Spleen (tissue), 7 donors: ENCODE results near the gene ZYG11B.

Experiments
- POLR2A ChIP-seq, 3 donors: fragments of 450-650 bp; IDR thresholded peaks; one replicate each; pipeline ENCODE4 v1.5.1; 2017; ENCODE audit warnings: antibody characterized with exemption in 3 of 3, mild to moderate bottlenecking in 1 of 3
- POLR2AphosphoS5 ChIP-seq, 3 donors: sonication (generic); formaldehyde crosslinking; IDR thresholded peaks; one replicate each; pipeline ENCODE4 v1.5.1; 2017; ENCODE audit warnings: antibody characterized with exemption in 3 of 3
- TF ChIP-seq, protein P1 (sequence below), 11 experiments: fragments of 200-600 bp in 7 of 11; fragments of 450-650 bp in 4 of 11; sonication (generic) in 4 of 11; IDR thresholded peaks in 8 of 11; conservative IDR thresholded peaks in 3 of 11; 1 replicate in 7 of 11; 2 replicates in 4 of 11; pipeline versions ENCODE4 v1.4.0 to v1.8.0; 2016 to 2021; ENCODE audit warnings: antibody characterized with exemption in 11 of 11, inconsistent platforms in 4 of 11, mild to moderate bottlenecking in 1 of 11
- donor health status: DM: no; HTN: no; CAD: no; lungs with moderate emphysema.
- donor health status: DM: no; HTN: no; CAD: no.
- donor health status: DM: no; HTN: no; CAD: no.

DNA sequence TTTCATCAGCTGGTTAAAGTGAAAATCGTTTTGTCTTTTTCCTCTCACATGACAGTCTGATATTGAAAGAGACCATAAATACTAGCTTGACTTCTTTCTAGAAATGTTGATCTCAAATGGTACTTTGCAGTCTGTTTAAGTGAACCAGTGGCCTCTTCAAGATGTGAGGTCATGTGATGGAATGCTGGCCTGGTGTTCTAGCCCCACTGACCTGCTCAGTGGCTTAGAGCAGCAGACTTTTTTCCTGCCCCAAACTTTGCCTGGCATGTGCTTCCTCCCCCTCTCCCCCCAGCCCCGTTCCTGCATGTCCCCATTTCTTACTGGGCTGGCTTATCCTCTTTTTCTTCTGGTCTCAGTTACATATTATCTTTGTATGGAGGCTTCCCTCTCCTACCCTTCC is 150.6 kb downstream of the ZYG11B start:
- TF ChIP-seq POLR2A (IDR thresholded peaks at IDR 0.05), result no peak
- TF ChIP-seq, protein P1, sequence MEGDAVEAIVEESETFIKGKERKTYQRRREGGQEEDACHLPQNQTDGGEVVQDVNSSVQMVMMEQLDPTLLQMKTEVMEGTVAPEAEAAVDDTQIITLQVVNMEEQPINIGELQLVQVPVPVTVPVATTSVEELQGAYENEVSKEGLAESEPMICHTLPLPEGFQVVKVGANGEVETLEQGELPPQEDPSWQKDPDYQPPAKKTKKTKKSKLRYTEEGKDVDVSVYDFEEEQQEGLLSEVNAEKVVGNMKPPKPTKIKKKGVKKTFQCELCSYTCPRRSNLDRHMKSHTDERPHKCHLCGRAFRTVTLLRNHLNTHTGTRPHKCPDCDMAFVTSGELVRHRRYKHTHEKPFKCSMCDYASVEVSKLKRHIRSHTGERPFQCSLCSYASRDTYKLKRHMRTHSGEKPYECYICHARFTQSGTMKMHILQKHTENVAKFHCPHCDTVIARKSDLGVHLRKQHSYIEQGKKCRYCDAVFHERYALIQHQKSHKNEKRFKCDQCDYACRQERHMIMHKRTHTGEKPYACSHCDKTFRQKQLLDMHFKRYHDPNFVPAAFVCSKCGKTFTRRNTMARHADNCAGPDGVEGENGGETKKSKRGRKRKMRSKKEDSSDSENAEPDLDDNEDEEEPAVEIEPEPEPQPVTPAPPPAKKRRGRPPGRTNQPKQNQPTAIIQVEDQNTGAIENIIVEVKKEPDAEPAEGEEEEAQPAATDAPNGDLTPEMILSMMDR (IDR thresholded peaks at IDR 0.05 in 8 of 11, conservative IDR thresholded peaks at IDR 0.05 in 3 of 11), result no peak
- no peak for TF ChIP-seq POLR2AphosphoS5 (IDR thresholded peaks at IDR 0.05)
